HTR-8/SVneo (cell line): Measurements from ENCODE around the gene ALPL.
A peak's percentile ranks its signal among the peaks of the same experiment; 100 is the strongest.

Experiments
- DNase-seq: peaks from one replicate; pipeline ENCODE4 v3.0.0; 2011; ENCODE audit warnings: low spot score, mixed read lengths; ENCODE audit not compliant: insufficient read length
- FAIRE-seq: peaks from 2 replicates; lab custom pipeline; 2011; peaks lifted over from hg19 to GRCh38; lab: Jason Lieb, UNC

The ALPL gene

GRCh38 chr1:21525340-21525717, 16.1 kb downstream of the ALPL start:
- no peak for FAIRE-seq

GRCh38 chr1:21526441-21526840, 17.2 kb downstream of the ALPL start:
- no peak for FAIRE-seq
- DNase-seq, result no peak

More at GRCh38 chr1:21525340-21525717, 16.1 kb downstream of the ALPL start:
- DNase-seq, result no peak

- DNase-seq, result no peak
- no peak for FAIRE-seq
Measured at GRCh38 chr1:21530368-21531016, 21.3 kb downstream of the ALPL start.

- no peak for DNase-seq
- FAIRE-seq, result no peak
Measured at GRCh38 chr1:21531241-21531640, 22.0 kb downstream of the ALPL start.

- DNase-seq (no peak), FAIRE-seq (no peak)
Measured at GRCh38 chr1:21532496-21532895, 23.3 kb downstream of the ALPL start.

GRCh38 chr1:21532992-21533534, 23.8 kb downstream of the ALPL start:
- no peak for DNase-seq
- no peak for FAIRE-seq

- DNase-seq (no peak), FAIRE-seq (no peak)
Measured at GRCh38 chr1:21534146-21534545, 24.9 kb downstream of the ALPL start.

GRCh38 chr1:21534674-21535378, 25.6 kb downstream of the ALPL start:
- DNase-seq, result no peak
- peak; percentile 74 for FAIRE-seq

GRCh38 chr1:21536218-21536617, 27.0 kb downstream of the ALPL start:
- no peak for FAIRE-seq
- DNase-seq, result no peak

GRCh38 chr1:21537511-21537931, 28.3 kb downstream of the ALPL start:
- no peak for DNase-seq
- FAIRE-seq, result no peak

- no peak for FAIRE-seq
- DNase-seq, result no peak
Measured at GRCh38 chr1:21537932-21538630, 28.9 kb downstream of the ALPL start.

GRCh38 chr1:21539933-21540332, 30.7 kb downstream of the ALPL start:
- DNase-seq, result no peak
- FAIRE-seq, result no peak

- DNase-seq (no peak), FAIRE-seq (no peak)
Measured at GRCh38 chr1:21541329-21541728, 32.1 kb downstream of the ALPL start.

GRCh38 chr1:21541835-21542234, 32.6 kb downstream of the ALPL start:
- peak; percentile 45 for DNase-seq
- FAIRE-seq, result peak; percentile 48

- DNase-seq (no peak), FAIRE-seq (no peak)
Measured at GRCh38 chr1:21543598-21543997, 34.4 kb downstream of the ALPL start.

GRCh38 chr1:21544095-21544494, 34.9 kb downstream of the ALPL start:
- no peak for FAIRE-seq
- no peak for DNase-seq

- DNase-seq, result no peak
- no peak for FAIRE-seq
Measured at GRCh38 chr1:21546122-21546825, 37.1 kb downstream of the ALPL start.

GRCh38 chr1:21547876-21548275, 38.7 kb downstream of the ALPL start:
- DNase-seq, result no peak

GRCh38 chr1:21550097-21550496, 40.9 kb downstream of the ALPL start:
- FAIRE-seq (no peak), DNase-seq (no peak)

More at GRCh38 chr1:21547876-21548275, 38.7 kb downstream of the ALPL start:
- FAIRE-seq, result no peak

GRCh38 chr1:21550866-21551475, 41.7 kb downstream of the ALPL start:
- FAIRE-seq, result no peak
- DNase-seq, result no peak
